ENCODE data around the gene GINS1. TPM values are rescaled to one million over a fixed set of nuclear protein-coding genes. Genes with fewer than 3 reads are reported as not detected.
A peak's percentile ranks its signal among the peaks of the same experiment; 100 is the strongest.

Gene GINS1
- total and polyA plus RNA-seq, 2 of the 13 experiments (the other 11 are each of a cell fraction or from before 2014, with no cell fraction given), result 14.6 to 59.9 TPM

- no peak for TF ChIP-seq ZNF878 (CRISPR knock-in tag; IDR thresholded peaks at IDR 0.05)
- TF ChIP-seq CREB3 (CRISPR knock-in tag; IDR thresholded peaks at IDR 0.05), result 0 out of 2 replicates have a peak, but pooled peaks have one; percentile 6
- no peak for TF ChIP-seq MBNL3 (CRISPR knock-in tag; conservative IDR thresholded peaks at IDR 0.05)
- TF ChIP-seq ZNF547 (CRISPR knock-in tag; IDR thresholded peaks at IDR 0.05), result peak; percentile 62
- peak; percentile 63 for TF ChIP-seq CTCF (CRISPR knock-in tag; IDR thresholded peaks at IDR 0.05)
- TF ChIP-seq ZNF672 (CRISPR knock-in tag; IDR thresholded peaks at IDR 0.05), result no peak
- peak; percentile 98 for TF ChIP-seq ZNF263 (CRISPR knock-in tag; IDR thresholded peaks at IDR 0.05)
- TF ChIP-seq NCOA5 (CRISPR knock-in tag; IDR thresholded peaks at IDR 0.05), result no peak
- peak; percentile 76; the same call in 1 of the 2 replicates for TF ChIP-seq MIER2 (CRISPR knock-in tag; IDR thresholded peaks at IDR 0.05)
- TF ChIP-seq GLI4 (CRISPR knock-in tag; IDR thresholded peaks at IDR 0.05; ENCODE audit: borderline replicate concordance), result peak; percentile 34; the same call in 1 of the 2 replicates
- peak; percentile 82 for TF ChIP-seq CSRNP1 (CRISPR knock-in tag; IDR thresholded peaks at IDR 0.05)
- 0 out of 2 replicates have a peak, but pooled peaks have one; percentile 61 for TF ChIP-seq FOXC1 (CRISPR knock-in tag; IDR thresholded peaks at IDR 0.05; ENCODE audit: borderline replicate concordance)
- 0 out of 2 replicates have a peak, but pooled peaks have one; percentile 1 for TF ChIP-seq SOX13 (IDR thresholded peaks at IDR 0.05)
- TF ChIP-seq SOX13 (CRISPR knock-in tag; conservative IDR thresholded peaks at IDR 0.05 in 1 of 2, IDR thresholded peaks at IDR 0.05 in 1 of 2), result peak; percentile 66 to 72; a peak in 2 of 4 replicates
- TF ChIP-seq PRMT3 (CRISPR knock-in tag; IDR thresholded peaks at IDR 0.05; ENCODE audit: borderline replicate concordance, low read depth), result 0 out of 2 replicates have a peak, but pooled peaks have one; percentile 76
- peak; percentile 52 for TF ChIP-seq PITX1 (CRISPR knock-in tag; IDR thresholded peaks at IDR 0.05)
- TF ChIP-seq NR1H2 (CRISPR knock-in tag; IDR thresholded peaks at IDR 0.05; ENCODE audit: borderline replicate concordance, low read depth), result no peak
- TF ChIP-seq ZNF362 (CRISPR knock-in tag; IDR thresholded peaks at IDR 0.05; ENCODE audit: borderline replicate concordance), result peak; percentile 83; the same call in 1 of the 2 replicates
These were observed 16.6 kb upstream of the GINS1 start, which contains the start of gene ABHD12 (continued) for GRCh38 chr20:25390538-25391528.

Data from HepG2 (cell line).